Uterus (tissue), 4 donors: ENCODE measurements around the gene CCDC88B. TPM values are rescaled to one million over a fixed set of nuclear protein-coding genes. Genes with fewer than 3 reads are reported as not detected.

Experiments used
- DNase-seq, 2 donors: peaks; one replicate each; pipeline ENCODE4 v3.0.0-alpha.2; 2019 to 2020
- H3K27ac ChIP-seq, 2 donors: fragments of 200-600 bp; sonication (generic); 1 replicate in 1 of 2; 2 replicates in 1 of 2; pipeline ENCODE4 v1.5.1; 2016 to 2018
- H3K27me3 ChIP-seq, 2 donors: fragments of 200-600 bp; sonication (generic); one replicate each; pipeline ENCODE4 v1.5.1; 2018 to 2019; ENCODE audit warnings: control low read depth in 1 of 2
- H3K36me3 ChIP-seq, 2 donors: fragments of 200-600 bp; sonication (generic); one replicate each; pipeline ENCODE4 v1.5.1; 2019; ENCODE audit warnings: control low read depth in 1 of 2
- H3K4me1 ChIP-seq, 2 donors: fragments of 200-600 bp; sonication (generic); one replicate each; pipeline ENCODE4 v1.5.1; 2018 to 2019; ENCODE audit warnings: control low read depth in 1 of 2
- H3K4me3 ChIP-seq, 2 donors: fragments of 200-600 bp; sonication (generic); 1 replicate in 1 of 2; 2 replicates in 1 of 2; pipeline ENCODE4 v1.5.1; 2018 to 2019; ENCODE audit warnings: mild to moderate bottlenecking in 1 of 2
- H3K9me3 ChIP-seq, 2 donors: fragments of 200-600 bp; sonication (generic); one replicate each; pipeline ENCODE4 v1.5.1; 2019; ENCODE audit warnings: control low read depth in 1 of 2
- POLR2A ChIP-seq, 2 donors: fragments of 450-650 bp; IDR thresholded peaks; one replicate each; pipeline ENCODE4 v1.6.1; 2016; ENCODE audit warnings: antibody characterized with exemption in 2 of 2, mild to moderate bottlenecking in 1 of 2, moderate library complexity in 1 of 2
- intact Hi-C: fragments of 100-400 bp; cut with DNase I; formaldehyde crosslinking; loops from one replicate; pipeline ENCODE4 v1.15.1; 2023; ENCODE audit warnings: low total_unique reads
- microRNA counts, 2 donors: library from miRNA; unstranded; fragments of <30 nt; microRNA quantifications; one replicate each; lab custom pipeline; 2016 to 2017
- microRNA-seq: library from miRNA; unstranded; fragments of <30 nt; microRNA quantifications from one replicate; pipeline ENCODE4, GENCODE V29; 2016; ENCODE audit warnings: borderline microRNAs expressed, borderline replicate concordance
- small RNA-seq: library from RNA; depleted of rRNA; stranded (forward); fragments of <200 nt; gene quantifications from one replicate; pipeline ENCODE3, GENCODE V24; 2016
- total RNA-seq, 4 donors: library from RNA; depleted of rRNA in 3 of 4; stranded (reverse); fragments of >200 nt in 3 of 4; gene quantifications; one replicate each; pipeline versions ENCODE4 v1.1.0 to v1.2.4, GENCODE V29; 2014 to 2023
- TF ChIP-seq, protein P1 (sequence below), 4 experiments: fragments of 200-600 bp in 2 of 4; fragments of 450-650 bp in 2 of 4; sonication (generic) in 2 of 4; IDR thresholded peaks; one replicate each; pipeline ENCODE4 v1.5.1; 2016 to 2019; ENCODE audit warnings: antibody characterized with exemption in 4 of 4, mild to moderate bottlenecking in 2 of 4, moderate library complexity in 1 of 4
- donor health status: DM: yes; HTN: yes; CAD: no.

Gene CCDC88B
- total RNA-seq, 4 donors from 2014 or later: 0.29 to 5.7 (median 2.9) TPM

DNA sequence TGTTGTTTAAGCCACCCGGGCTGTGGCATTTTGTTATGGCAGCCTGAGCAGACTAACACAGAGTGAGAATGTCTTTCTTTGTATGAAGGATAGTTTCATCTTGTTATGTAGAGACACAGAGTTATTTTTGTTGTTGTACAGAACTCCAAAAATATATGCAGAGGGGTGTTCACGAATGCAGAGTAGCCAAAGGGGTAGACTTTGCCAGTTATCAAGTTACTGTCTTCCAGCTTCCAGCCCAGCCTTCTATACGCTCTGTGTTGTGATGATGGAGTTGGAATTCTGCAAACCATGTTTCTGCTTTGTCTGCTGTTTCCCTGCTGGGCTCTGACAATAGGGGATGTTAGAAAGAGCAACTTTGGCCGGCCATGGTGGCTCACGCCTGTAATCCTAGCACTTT, 63.1 kb downstream of the CCDC88B start:
- no peak for TF ChIP-seq POLR2A (IDR thresholded peaks at IDR 0.05)
- TF ChIP-seq, protein P1, sequence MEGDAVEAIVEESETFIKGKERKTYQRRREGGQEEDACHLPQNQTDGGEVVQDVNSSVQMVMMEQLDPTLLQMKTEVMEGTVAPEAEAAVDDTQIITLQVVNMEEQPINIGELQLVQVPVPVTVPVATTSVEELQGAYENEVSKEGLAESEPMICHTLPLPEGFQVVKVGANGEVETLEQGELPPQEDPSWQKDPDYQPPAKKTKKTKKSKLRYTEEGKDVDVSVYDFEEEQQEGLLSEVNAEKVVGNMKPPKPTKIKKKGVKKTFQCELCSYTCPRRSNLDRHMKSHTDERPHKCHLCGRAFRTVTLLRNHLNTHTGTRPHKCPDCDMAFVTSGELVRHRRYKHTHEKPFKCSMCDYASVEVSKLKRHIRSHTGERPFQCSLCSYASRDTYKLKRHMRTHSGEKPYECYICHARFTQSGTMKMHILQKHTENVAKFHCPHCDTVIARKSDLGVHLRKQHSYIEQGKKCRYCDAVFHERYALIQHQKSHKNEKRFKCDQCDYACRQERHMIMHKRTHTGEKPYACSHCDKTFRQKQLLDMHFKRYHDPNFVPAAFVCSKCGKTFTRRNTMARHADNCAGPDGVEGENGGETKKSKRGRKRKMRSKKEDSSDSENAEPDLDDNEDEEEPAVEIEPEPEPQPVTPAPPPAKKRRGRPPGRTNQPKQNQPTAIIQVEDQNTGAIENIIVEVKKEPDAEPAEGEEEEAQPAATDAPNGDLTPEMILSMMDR (IDR thresholded peaks at IDR 0.05): no peak
- no peak overlapping the region for H3K27ac ChIP-seq
- DNase-seq: no peak
- H3K27me3 ChIP-seq: no peaks in the 10 kb centered on the region
- H3K9me3 ChIP-seq: no peaks in the 10 kb centered on the region
- intact Hi-C loops: no loop called here
- peaks cover 0 to 5% of the 10 kb centered on the region in 2 donors for H3K4me1 ChIP-seq
- no peaks in the 10 kb centered on the region for H3K36me3 ChIP-seq
- no peak overlapping the region for H3K4me3 ChIP-seq

DNA sequence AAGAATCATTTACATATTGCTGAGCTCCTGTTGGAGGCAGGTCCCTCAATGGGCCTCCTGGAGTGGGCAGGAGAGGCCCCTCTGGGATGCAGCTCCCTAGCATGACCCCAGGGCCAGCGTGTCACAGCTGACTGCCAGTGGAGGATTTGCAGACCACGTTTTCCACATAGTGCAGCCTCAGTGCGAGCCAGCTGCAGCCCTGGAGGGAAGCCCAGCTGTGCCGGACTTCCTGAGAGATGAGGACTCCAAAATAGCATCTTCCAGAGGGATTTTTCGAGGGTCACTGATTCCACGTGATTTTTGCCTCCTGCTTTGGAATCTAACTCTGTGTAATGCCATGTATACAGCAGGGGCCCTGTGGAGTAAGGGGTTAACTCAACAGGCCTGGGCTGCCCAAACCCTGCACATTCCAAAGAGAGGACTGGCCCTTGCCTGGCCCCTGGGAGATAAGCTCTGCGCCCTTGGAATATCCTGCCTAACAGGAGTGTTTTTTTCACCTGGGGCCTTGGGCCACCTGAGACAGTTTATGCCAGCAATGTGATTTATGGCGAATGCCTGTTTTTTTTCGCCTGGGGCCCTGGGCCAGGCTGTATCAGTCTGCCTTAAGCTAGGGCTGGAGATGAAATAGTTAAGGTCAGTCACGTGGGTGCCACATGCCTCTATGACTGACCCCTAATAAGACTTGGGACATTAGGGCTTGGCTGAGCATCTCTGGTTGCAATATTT, 66.4 kb downstream of the CCDC88B start:
- H3K4me1 ChIP-seq: peaks cover 0 to 13% of the 10 kb centered on the region in 2 donors
- H3K27me3 ChIP-seq: no peaks in the 10 kb centered on the region
- no peak overlapping the region for H3K4me3 ChIP-seq
- H3K36me3 ChIP-seq: no peaks in the 10 kb centered on the region
- intact Hi-C loops: no loop called here
- no peak for TF ChIP-seq POLR2A (IDR thresholded peaks at IDR 0.05)
- TF ChIP-seq, protein P1 (IDR thresholded peaks at IDR 0.05): no peak
- DNase-seq: peak in 1 of 2 donors; percentile 42
- no peaks in the 10 kb centered on the region for H3K9me3 ChIP-seq
- H3K27ac ChIP-seq: no peak overlapping the region

MicroRNAs encoded within 50 kb of the gene (microRNA counts, 767-probe panel; counts per million panel counts)
- microRNA hsa-miR-1237 (lab: Ali Mortazavi, UCI): 0 counts per million in 2 donors

Small RNAs within 50 kb of the gene (microRNA-seq; reads per million reads assigned to microRNA genes)
- gene MIR1237 (not detected), gene MIR7155 (not detected)

Small RNAs within 50 kb of the gene (small RNA-seq; reads per million reads assigned to genes)
- gene MIR1237: not detected
- gene MIR7155: not detected
- not detected for gene RF00019

Other genes starting within 250 kb of the CCDC88B start
- gene MACROD1, start 174.1 kb upstream of the CCDC88B start, total RNA-seq: 10 to 100 TPM in 1 of 4 donors, 1 to 10 TPM in 3; 1.8 to 27.1 (median 6.6) TPM
- gene STIP1, start 154.0 kb upstream of the CCDC88B start, total RNA-seq: 100 to 1,000 TPM in 1 of 4 donors, 10 to 100 TPM in 3; 20.9 to 101 (median 83.8) TPM
- 10 to 100 TPM in 2 of 4 donors, 1 to 10 TPM in 2; 3.1 to 50.3 (median 9.3) TPM for gene FERMT3, start 133.5 kb upstream of the CCDC88B start, total RNA-seq
- gene TRPT1, start 114.0 kb upstream of the CCDC88B start, total RNA-seq: 10 to 100 TPM in 3 of 4 donors, 1 to 10 TPM in 1; 7.2 to 42.9 (median 18.7) TPM
- gene NUDT22, start 113.9 kb upstream of the CCDC88B start, total RNA-seq: 10 to 100 TPM; 10.8 to 44.9 (median 34.0) TPM
- gene DNAJC4, start 109.7 kb upstream of the CCDC88B start, total RNA-seq: 10 to 100 TPM in 2 of 4 donors, 1 to 10 TPM in 1, not detected in 1; 7.9 to 28.6 (median 16.6) TPM
- 100 to 1,000 TPM in 1 of 4 donors, 10 to 100 TPM in 3; 20.0 to 120 (median 26.0) TPM for gene VEGFB, start 105.6 kb upstream of the CCDC88B start, total RNA-seq
- 10 to 100 TPM; 22.3 to 74.0 (median 37.7) TPM for gene FKBP2, start 99.1 kb upstream of the CCDC88B start, total RNA-seq
- 10 to 100 TPM in 3 of 4 donors, 1 to 10 TPM in 1; 9.5 to 63.4 (median 28.3) TPM for gene PPP1R14B, start 93.3 kb upstream of the CCDC88B start, total RNA-seq
- 10 to 100 TPM in 3 of 4 donors, 1 to 10 TPM in 1; 10.0 to 39.5 (median 21.8) TPM for gene PLCB3, start 88.7 kb upstream of the CCDC88B start, total RNA-seq
- 10 to 100 TPM; 54.8 to 72.9 (median 62.0) TPM for gene BAD, start 55.5 kb upstream of the CCDC88B start, total RNA-seq
- gene GPR137, start 54.4 kb upstream of the CCDC88B start, total RNA-seq: 10 to 100 TPM in 2 of 4 donors, 1 to 10 TPM in 1, under 1 TPM in 1; 0.51 to 32.3 (median 10.6) TPM
- gene KCNK4, start 48.9 kb upstream of the CCDC88B start, total RNA-seq: under 1 TPM in 2 of 4 donors, not detected in 2; 0.61 to 0.76 TPM
- not detected for gene CATSPERZ, start 39.8 kb upstream of the CCDC88B start, total RNA-seq
- 10 to 100 TPM; 12.1 to 49.2 (median 17.5) TPM for gene ESRRA, start 34.7 kb upstream of the CCDC88B start, total RNA-seq
- 100 to 1,000 TPM; 200 to 462 (median 323) TPM for gene TRMT112, start 22.6 kb upstream of the CCDC88B start, total RNA-seq
- 100 to 1,000 TPM in 3 of 4 donors, 10 to 100 TPM in 1; 97.1 to 156 (median 113) TPM for gene PRDX5, start 22.1 kb upstream of the CCDC88B start, total RNA-seq
- 10 to 100 TPM in 3 of 4 donors, 1 to 10 TPM in 1; 2.4 to 37.4 (median 29.3) TPM for gene RPS6KA4, start 19.0 kb downstream of the CCDC88B start, total RNA-seq
- gene SLC22A11, start 215.7 kb downstream of the CCDC88B start, total RNA-seq: under 1 TPM in 2 of 4 donors, not detected in 2; 0.35 to 0.76 TPM